Measurements from ENCODE around the gene APBA1. TPM values are rescaled to one million over a fixed set of nuclear protein-coding genes. Genes with fewer than 3 reads are reported as not detected.
A peak's percentile ranks its signal among the peaks of the same experiment; 100 is the strongest.

The APBA1 gene
- polyA plus RNA-seq, 1 of the 3 experiments (the other 2 are of a cell fraction), result 3.1 TPM

DNA sequence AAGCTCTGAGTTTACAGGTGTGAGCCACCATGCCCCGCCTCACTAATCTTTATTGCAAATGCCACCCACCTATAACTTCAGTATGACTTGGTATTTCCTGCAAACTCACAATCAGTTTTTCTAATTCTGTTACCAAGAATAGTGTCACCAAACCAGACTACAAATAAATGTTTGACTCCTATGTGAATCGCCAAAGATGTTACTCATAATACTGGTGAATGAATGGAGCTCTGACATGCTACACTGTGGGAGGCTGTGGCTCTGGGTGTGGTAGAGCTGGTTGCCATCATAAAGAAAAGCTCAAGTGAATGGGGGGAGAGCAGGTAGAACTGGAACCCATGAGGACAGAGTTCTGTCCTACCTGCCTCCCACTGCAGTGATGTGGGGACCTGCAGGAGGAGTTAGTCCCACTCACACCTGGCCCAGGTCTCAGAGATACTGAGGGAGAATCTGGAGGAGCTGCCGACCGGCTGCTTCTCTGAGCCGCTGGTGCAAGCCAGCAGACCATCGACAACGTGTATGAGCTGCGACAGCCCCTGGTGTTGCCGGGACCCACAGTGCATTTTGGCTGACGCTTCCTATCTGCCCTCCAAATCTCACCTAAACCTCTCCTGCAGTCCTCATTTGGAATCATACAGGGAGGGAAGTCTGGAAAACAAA, 251.4 kb downstream of the APBA1 start:
- H2AFZ ChIP-seq (ENCODE audit: low read depth), result no peak overlapping the region
- TF ChIP-seq RAD21 (IDR thresholded peaks at IDR 0.05; ENCODE audit: low read length) (no peak), NRF1 (IDR thresholded peaks at IDR 0.05; ENCODE audit: low read depth, low read length) (no peak), EZH2phosphoT487 (IDR thresholded peaks at IDR 0.05; ENCODE audit: borderline replicate concordance, low read depth) (no peak), TEAD4 (IDR thresholded peaks at IDR 0.05; ENCODE audit: borderline replicate concordance, insufficient read depth) (no peak), GABPA (IDR thresholded peaks at IDR 0.05; ENCODE audit: low read depth) (no peak), MXI1 (IDR thresholded peaks at IDR 0.05; ENCODE audit: low read depth, low read length) (no peak)
- TF ChIP-seq, protein P1, sequence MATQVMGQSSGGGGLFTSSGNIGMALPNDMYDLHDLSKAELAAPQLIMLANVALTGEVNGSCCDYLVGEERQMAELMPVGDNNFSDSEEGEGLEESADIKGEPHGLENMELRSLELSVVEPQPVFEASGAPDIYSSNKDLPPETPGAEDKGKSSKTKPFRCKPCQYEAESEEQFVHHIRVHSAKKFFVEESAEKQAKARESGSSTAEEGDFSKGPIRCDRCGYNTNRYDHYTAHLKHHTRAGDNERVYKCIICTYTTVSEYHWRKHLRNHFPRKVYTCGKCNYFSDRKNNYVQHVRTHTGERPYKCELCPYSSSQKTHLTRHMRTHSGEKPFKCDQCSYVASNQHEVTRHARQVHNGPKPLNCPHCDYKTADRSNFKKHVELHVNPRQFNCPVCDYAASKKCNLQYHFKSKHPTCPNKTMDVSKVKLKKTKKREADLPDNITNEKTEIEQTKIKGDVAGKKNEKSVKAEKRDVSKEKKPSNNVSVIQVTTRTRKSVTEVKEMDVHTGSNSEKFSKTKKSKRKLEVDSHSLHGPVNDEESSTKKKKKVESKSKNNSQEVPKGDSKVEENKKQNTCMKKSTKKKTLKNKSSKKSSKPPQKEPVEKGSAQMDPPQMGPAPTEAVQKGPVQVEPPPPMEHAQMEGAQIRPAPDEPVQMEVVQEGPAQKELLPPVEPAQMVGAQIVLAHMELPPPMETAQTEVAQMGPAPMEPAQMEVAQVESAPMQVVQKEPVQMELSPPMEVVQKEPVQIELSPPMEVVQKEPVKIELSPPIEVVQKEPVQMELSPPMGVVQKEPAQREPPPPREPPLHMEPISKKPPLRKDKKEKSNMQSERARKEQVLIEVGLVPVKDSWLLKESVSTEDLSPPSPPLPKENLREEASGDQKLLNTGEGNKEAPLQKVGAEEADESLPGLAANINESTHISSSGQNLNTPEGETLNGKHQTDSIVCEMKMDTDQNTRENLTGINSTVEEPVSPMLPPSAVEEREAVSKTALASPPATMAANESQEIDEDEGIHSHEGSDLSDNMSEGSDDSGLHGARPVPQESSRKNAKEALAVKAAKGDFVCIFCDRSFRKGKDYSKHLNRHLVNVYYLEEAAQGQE (IDR thresholded peaks at IDR 0.05; ENCODE audit: low read depth, low read length), result no peak
- no peak for DNase-seq
- H3K9me3 ChIP-seq, result no peaks in the 10 kb centered on the region
- H3K4me1 ChIP-seq (ENCODE audit: control insufficient read depth in 1 of 2, insufficient read depth in 2 of 2, low read depth in 1 of 2, low read length in 1 of 2), result peaks cover 0 to 2% of the 10 kb centered on the region in 2 experiments; a peak in 1 of 4 replicates
- ChIA-PET POLR2A (no interaction called here), CTCF (interaction anchor here (0.9 to 6.0 kb wide), 16 partner anchors 8 to 810 kb away, joined by 3 to 157 read pairs (median 12); partner anchors contain the start of gene APBA1)
- H3K79me2 ChIP-seq (ENCODE audit: insufficient read depth), result no peaks in the 10 kb centered on the region
- H3K9me2 ChIP-seq, result no peaks in the 10 kb centered on the region
- H4K20me1 ChIP-seq (ENCODE audit: insufficient read depth), result no peaks in the 10 kb centered on the region
- H3K27me3 ChIP-seq (ENCODE audit: insufficient read depth), result no peaks in the 10 kb centered on the region
- H3K9ac ChIP-seq, result no peak overlapping the region
- no peak overlapping the region for H3K4me2 ChIP-seq
- no peak overlapping the region for H3K27ac ChIP-seq (ENCODE audit: low read depth in 2 of 2, low read length in 1 of 2)
- no peak overlapping the region for H3K4me3 ChIP-seq (ENCODE audit: low read depth in 2 of 2, low read length in 1 of 2)
- WGBS (ENCODE audit: low lambda C conversion rate), result 82% methylated on average over 4 of the region's 10 CpGs
- no peaks in the 10 kb centered on the region for H3K36me3 ChIP-seq (replicated peaks in 1 of 2; ENCODE audit: control insufficient read depth in 1 of 2, insufficient read depth in 2 of 2, low read length in 1 of 2)
- H3F3A ChIP-seq (replicated peaks; ENCODE audit: insufficient read depth), result no peaks in the 10 kb centered on the region

DNA sequence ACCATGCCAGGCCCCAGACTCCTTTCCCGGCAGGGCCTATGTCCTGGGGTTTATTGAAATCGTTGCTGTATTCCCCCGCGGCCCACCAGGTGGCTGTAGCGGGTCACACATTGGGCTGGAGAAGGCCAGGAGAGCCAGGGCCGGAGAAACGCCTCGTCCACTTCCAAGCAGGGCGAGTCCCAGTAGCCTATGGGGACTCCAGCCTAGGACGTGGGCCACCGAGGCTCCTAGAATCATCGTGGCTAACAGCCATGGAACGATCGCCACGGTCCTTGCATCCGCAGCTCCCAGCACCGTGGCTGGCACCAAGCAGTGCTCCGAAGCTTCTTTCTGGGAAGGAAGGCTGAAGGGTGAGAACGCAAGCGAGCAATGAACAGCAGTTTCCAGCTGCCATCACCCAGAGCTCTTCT, 259.4 kb downstream of the APBA1 start:
- no peak for TF ChIP-seq POLR2AphosphoS5 (IDR thresholded peaks at IDR 0.05; ENCODE audit: low read depth, low read length)
- TF ChIP-seq TEAD4 (IDR thresholded peaks at IDR 0.05; ENCODE audit: borderline replicate concordance, insufficient read depth), result no peak
- TF ChIP-seq RAD21 (IDR thresholded peaks at IDR 0.05; ENCODE audit: low read length), result peak; percentile 76
- peak; percentile 69 for TF ChIP-seq SMC3 (IDR thresholded peaks at IDR 0.05; ENCODE audit: low read depth, low read length)
- no peak for TF ChIP-seq TAF1 (IDR thresholded peaks at IDR 0.05; ENCODE audit: borderline replicate concordance, low read depth, low read length)
- TF ChIP-seq TCF12 (IDR thresholded peaks at IDR 0.05), result no peak
- TF ChIP-seq JUND (IDR thresholded peaks at IDR 0.05), result no peak
- peak; percentile 61 for TF ChIP-seq CTCF (IDR thresholded peaks at IDR 0.05)
- no peak for TF ChIP-seq CHD2 (IDR thresholded peaks at IDR 0.05; ENCODE audit: low read length, partially characterized antibody)
- no peaks in the 10 kb centered on the region for H3K9me3 ChIP-seq
- no peaks in the 10 kb centered on the region for H3K9me2 ChIP-seq
- CTCF ChIA-PET, result interaction anchor here (0.6 to 1.6 kb wide), 8 partner anchors 9 to 519 kb away, joined by 3 to 14 read pairs (median 4); no protein-coding TSS in a partner anchor
- H4K20me1 ChIP-seq (ENCODE audit: insufficient read depth), result no peaks in the 10 kb centered on the region
- H3K4me1 ChIP-seq (ENCODE audit: control insufficient read depth in 1 of 2, insufficient read depth in 2 of 2, low read depth in 1 of 2, low read length in 1 of 2), result no peaks in the 10 kb centered on the region; a peak in 1 of 4 replicates
- whole genome bisulfite sequencing (ENCODE audit: low lambda C conversion rate), result 41% methylated on average over 19 of the region's 20 CpGs
- H3F3A ChIP-seq (replicated peaks; ENCODE audit: insufficient read depth), result no peaks in the 10 kb centered on the region
- no peak overlapping the region for H3K4me3 ChIP-seq (ENCODE audit: low read depth in 2 of 2, low read length in 1 of 2)
- no peaks in the 10 kb centered on the region for H3K79me2 ChIP-seq (ENCODE audit: insufficient read depth)
- no peak overlapping the region for H2AFZ ChIP-seq (ENCODE audit: low read depth)
- no peaks in the 10 kb centered on the region for H3K36me3 ChIP-seq (replicated peaks in 1 of 2; ENCODE audit: control insufficient read depth in 1 of 2, insufficient read depth in 2 of 2, low read length in 1 of 2)
- no peak overlapping the region for H3K27ac ChIP-seq (ENCODE audit: low read depth in 2 of 2, low read length in 1 of 2)
- H3K27me3 ChIP-seq (ENCODE audit: insufficient read depth), result no peaks in the 10 kb centered on the region
- no peak overlapping the region for H3K4me2 ChIP-seq
- peak; percentile 87 for DNase-seq
- no peak overlapping the region for H3K9ac ChIP-seq
- POLR2A ChIA-PET, result no interaction called here
